ENCODE data around the gene DYNLRB1. TPM values are rescaled to one million over a fixed set of nuclear protein-coding genes. Genes with fewer than 3 reads are reported as not detected.

The DYNLRB1 gene
- total and polyA plus RNA-seq, 2 experiments from 2014 or later, result 103 to 224 TPM

- Histone ChIP-seq H3K4me2 (peak within 1 kb of the TSS; percentile 88), H2AFZ (peak within 1 kb of the TSS; percentile 100), H3K4me1 (ENCODE audit: insufficient read depth) (peaks cover 6% of the 10 kb centered on the region), H3K9me3 (ENCODE audit: low read depth) (no peaks in the 10 kb centered on the region), H3K9me2 (replicated peaks; ENCODE audit: insufficient read depth) (no peaks in the 10 kb centered on the region), H4K20me1 (ENCODE audit: insufficient read depth, poor library complexity, severe bottlenecking) (no peaks in the 10 kb centered on the region), H3K27ac (peak within 1 kb of the TSS; percentile 87), H3K36me3 (replicated peaks; ENCODE audit: insufficient read depth, low read depth) (no peaks in the 10 kb centered on the region), H3K79me2 (no peaks in the 10 kb centered on the region), H3K4me3 (peak within 1 kb of the TSS; percentile 83), H3K27me3 (no peaks in the 10 kb centered on the region)
- TF ChIP-seq EZH2phosphoT487 (IDR thresholded peaks at IDR 0.05; ENCODE audit: low read depth, severe bottlenecking, unreplicated experiment) (no peak), EZH2 (IDR thresholded peaks at IDR 0.05; ENCODE audit: borderline replicate concordance) (no peak), CTCF (IDR thresholded peaks at IDR 0.05; ENCODE audit: poor library complexity) (no peak)
- DNase-seq (ENCODE audit: low spot score), result peak; percentile 99
- 2% methylated on average over 78 of the region's 103 CpGs for whole genome bisulfite sequencing (ENCODE audit: low lambda C conversion rate, missing lambda C conversion rate)
These were observed 42.3 kb downstream of the DYNLRB1 start, which contains the start of gene MAP1LC3A for GRCh38 chr20:34558320-34559218. Gene MAP1LC3A (plus strand): TSS chr20:34558718. CDS start chr20:34558869, 151 bp downstream.

GRCh38 chr20:34559311-34560140, 43.3 kb downstream of the DYNLRB1 start:
- no peaks in the 10 kb centered on the region for H3K9me3 ChIP-seq (ENCODE audit: low read depth)

GRCh38 chr20:34560141-34560523, 43.9 kb downstream of the DYNLRB1 start:
- H3K4me2 ChIP-seq, result no peak overlapping the region
- H3K36me3 ChIP-seq (replicated peaks; ENCODE audit: insufficient read depth, low read depth), result no peaks in the 10 kb centered on the region
- no peaks in the 10 kb centered on the region for H3K9me2 ChIP-seq (replicated peaks; ENCODE audit: insufficient read depth)
- no peaks in the 10 kb centered on the region for H4K20me1 ChIP-seq (ENCODE audit: insufficient read depth, poor library complexity, severe bottlenecking)
- DNase-seq (ENCODE audit: low spot score), result no peak
- no peaks in the 10 kb centered on the region for H3K79me2 ChIP-seq
- TF ChIP-seq EZH2phosphoT487 (IDR thresholded peaks at IDR 0.05; ENCODE audit: low read depth, severe bottlenecking, unreplicated experiment) (no peak), CTCF (IDR thresholded peaks at IDR 0.05; ENCODE audit: poor library complexity) (no peak), EZH2 (IDR thresholded peaks at IDR 0.05; ENCODE audit: borderline replicate concordance) (no peak)
- H3K4me3 ChIP-seq, result no peak overlapping the region
- no peaks in the 10 kb centered on the region for H3K27me3 ChIP-seq
- WGBS (ENCODE audit: low lambda C conversion rate, missing lambda C conversion rate), result 95% methylated on average over 7 of the region's 12 CpGs
- H3K9me3 ChIP-seq (ENCODE audit: low read depth), result no peaks in the 10 kb centered on the region
- peaks cover 6% of the 10 kb centered on the region for H3K4me1 ChIP-seq (ENCODE audit: insufficient read depth)
- H2AFZ ChIP-seq, result no peak overlapping the region
- H3K27ac ChIP-seq, result no peak overlapping the region

More at GRCh38 chr20:34559311-34560140, 43.3 kb downstream of the DYNLRB1 start:
- peak overlapping the region; percentile 73 for H3K4me3 ChIP-seq
- H2AFZ ChIP-seq, result peak overlapping the region; percentile 90
- H4K20me1 ChIP-seq (ENCODE audit: insufficient read depth, poor library complexity, severe bottlenecking), result no peaks in the 10 kb centered on the region
- no peak for TF ChIP-seq EZH2phosphoT487 (IDR thresholded peaks at IDR 0.05; ENCODE audit: low read depth, severe bottlenecking, unreplicated experiment)
- no peak for TF ChIP-seq EZH2 (IDR thresholded peaks at IDR 0.05; ENCODE audit: borderline replicate concordance)
- H3K27ac ChIP-seq, result peak overlapping the region; percentile 87
- no peaks in the 10 kb centered on the region for H3K9me2 ChIP-seq (replicated peaks; ENCODE audit: insufficient read depth)
- peak overlapping the region; percentile 88 for H3K4me2 ChIP-seq
- H3K79me2 ChIP-seq, result no peaks in the 10 kb centered on the region
- WGBS (ENCODE audit: low lambda C conversion rate, missing lambda C conversion rate), result 63% methylated on average over 29 of the region's 43 CpGs
- no peaks in the 10 kb centered on the region for H3K27me3 ChIP-seq
- H3K4me1 ChIP-seq (ENCODE audit: insufficient read depth), result peaks cover 6% of the 10 kb centered on the region
- no peak for DNase-seq (ENCODE audit: low spot score)
- no peaks in the 10 kb centered on the region for H3K36me3 ChIP-seq (replicated peaks; ENCODE audit: insufficient read depth, low read depth)

Measured in hepatocyte (in vitro differentiated cells).